T-helper 1 cell (primary cell): ENCODE data around the gene MAP3K5.
"Not testable (repeated sequence)": the region's sequence is repeated elsewhere in the genome, so short reads cannot be mapped to it uniquely, and the experiment has no call there.

Experiments
- DNase-seq, 5 donors: peaks; one replicate each; pipeline ENCODE4 v3.0.0-alpha.2; 2012 to 2020

Gene MAP3K5

GRCh38 chr6:136717716-136717990 is 74.6 kb downstream of the MAP3K5 start:
- no peak for DNase-seq

GRCh38 chr6:136716917-136717715 is 75.2 kb downstream of the MAP3K5 start:
- no peak for DNase-seq

GRCh38 chr6:136712642-136713041 is 79.6 kb downstream of the MAP3K5 start:
- DNase-seq, result not testable (repeated sequence)

GRCh38 chr6:136711644-136712043 is 80.6 kb downstream of the MAP3K5 start:
- no peak for DNase-seq

- DNase-seq, result no peak
Observed at GRCh38 chr6:136710877-136711552, 81.3 kb downstream of the MAP3K5 start.

- DNase-seq, result no peak
Observed at GRCh38 chr6:136709429-136709828, 82.8 kb downstream of the MAP3K5 start.

GRCh38 chr6:136706430-136706829 is 85.8 kb downstream of the MAP3K5 start:
- no peak for DNase-seq

GRCh38 chr6:136703331-136703865 is 88.9 kb downstream of the MAP3K5 start:
- no peak for DNase-seq

- DNase-seq, result no peak
Observed at GRCh38 chr6:136701045-136701444, 91.2 kb downstream of the MAP3K5 start.

- no peak for DNase-seq
Observed at GRCh38 chr6:136699358-136699757, 92.9 kb downstream of the MAP3K5 start.

- DNase-seq, result no peak
Observed at GRCh38 chr6:136696783-136697364, 95.4 kb downstream of the MAP3K5 start.

GRCh38 chr6:136696238-136696637 is 96.0 kb downstream of the MAP3K5 start:
- DNase-seq, result peak in 1 of 5 donors; percentile 5

- no peak for DNase-seq
Observed at GRCh38 chr6:136695412-136695811, 96.9 kb downstream of the MAP3K5 start.

- no peak for DNase-seq
Observed at GRCh38 chr6:136693090-136693489, 99.2 kb downstream of the MAP3K5 start.

- DNase-seq, result not testable (repeated sequence)
Observed at GRCh38 chr6:136687894-136688293, 104.4 kb downstream of the MAP3K5 start.

- no peak for DNase-seq
Observed at GRCh38 chr6:136685540-136686108, 106.7 kb downstream of the MAP3K5 start.

GRCh38 chr6:136684466-136684865 is 107.8 kb downstream of the MAP3K5 start:
- no peak for DNase-seq

GRCh38 chr6:136683209-136683941 is 108.9 kb downstream of the MAP3K5 start:
- DNase-seq, result no peak

- no peak for DNase-seq
Observed at GRCh38 chr6:136682292-136682691, 110.0 kb downstream of the MAP3K5 start.

GRCh38 chr6:136677822-136678221 is 114.5 kb downstream of the MAP3K5 start:
- DNase-seq, result no peak

GRCh38 chr6:136677344-136677743 is 114.9 kb downstream of the MAP3K5 start:
- DNase-seq, result no peak

- no peak for DNase-seq
Observed at GRCh38 chr6:136676075-136676474, 116.2 kb downstream of the MAP3K5 start.

- DNase-seq, result no peak
Observed at GRCh38 chr6:136673571-136673970, 118.7 kb downstream of the MAP3K5 start.
